ENCODE results near the gene NECTIN4. TPM values are rescaled to one million over a fixed set of nuclear protein-coding genes. Genes with fewer than 3 reads are reported as not detected.
"Not testable (repeated sequence)": the region's sequence is repeated elsewhere in the genome, so short reads cannot be mapped to it uniquely, and the experiment has no call there.

NECTIN4 gene
- polyA plus RNA-seq, 1 experiment = not detected

DNA sequence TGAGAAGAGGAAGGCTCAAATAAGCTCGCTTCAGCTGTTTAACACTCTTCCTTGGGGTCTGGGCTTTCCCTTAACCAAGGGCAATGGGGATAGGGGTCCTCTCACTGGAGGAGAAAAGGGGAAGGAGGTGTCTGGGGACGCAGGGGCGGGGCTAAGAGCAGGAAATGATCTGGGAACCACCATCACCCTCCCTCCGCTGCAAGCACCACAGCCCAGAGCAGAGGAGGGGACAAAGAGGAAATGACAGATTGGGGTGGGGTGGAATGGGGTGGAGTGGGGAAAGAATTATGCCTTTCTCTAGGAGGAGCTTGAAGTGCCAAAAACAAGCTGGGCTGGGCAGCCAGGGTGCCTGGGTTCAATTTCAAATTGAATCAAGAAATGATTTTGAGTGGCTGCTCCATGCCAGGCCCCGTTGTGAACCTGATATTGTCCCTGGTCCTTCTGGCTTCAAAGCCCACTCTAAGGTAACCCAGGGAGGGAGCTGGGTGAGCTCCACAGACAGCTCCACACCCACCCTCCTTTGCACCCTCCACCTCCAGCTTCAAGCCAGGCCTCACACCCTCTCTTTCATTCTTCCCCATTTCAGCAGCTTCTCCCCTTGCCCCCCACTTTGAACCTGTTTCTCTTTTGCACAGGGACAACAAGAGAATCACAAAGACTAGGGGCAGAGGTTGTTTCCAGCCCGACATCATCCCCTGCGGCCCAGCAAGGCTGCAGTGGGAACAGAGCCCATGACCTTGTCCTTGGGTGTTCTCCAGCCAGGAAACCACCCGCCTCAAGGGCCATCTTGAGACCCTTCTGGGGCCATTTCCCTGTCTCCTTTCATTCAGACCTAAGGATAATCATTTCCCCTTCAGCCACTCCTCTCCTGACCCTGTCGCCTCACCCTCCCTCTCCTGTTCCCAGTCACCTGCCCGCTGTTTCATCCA, 20.8 kb downstream of the NECTIN4 start:
- ChIA-PET POLR2A (no interaction called here), CTCF (interaction anchor here (0.7 to 3.0 kb wide), 3 partner anchors 11 to 28 kb away, joined by 3 to 13 read pairs (median 7); no protein-coding TSS in a partner anchor)

DNA sequence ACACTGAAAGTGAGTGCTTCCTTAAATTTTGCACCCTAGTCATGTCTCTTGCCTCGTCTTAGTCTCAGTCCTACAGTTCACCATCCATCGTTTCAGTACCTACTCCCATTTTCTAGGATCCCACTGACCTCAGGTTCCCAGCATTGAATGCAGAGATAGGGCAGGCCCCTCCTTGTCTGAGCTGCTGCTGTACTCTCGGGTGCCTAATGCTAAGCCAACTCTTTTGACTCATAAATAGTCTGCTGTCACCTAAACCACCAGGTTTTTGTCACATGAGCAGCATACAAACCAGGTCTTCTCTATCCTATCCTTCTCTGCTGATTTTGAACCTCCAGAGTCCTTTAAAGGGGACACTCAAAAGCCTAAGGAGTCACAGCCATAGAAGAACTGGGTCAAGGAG, 22.7 kb downstream of the NECTIN4 start:
- ChIA-PET CTCF (interaction anchor here (3.0 kb wide), 1 partner anchor 30 kb away, joined by 13 read pairs; no protein-coding TSS in a partner anchor), POLR2A (no interaction called here)
- Histone ChIP-seq H3K4me3 (ENCODE audit: low read depth, low read length) (no peak overlapping the region), H3K27me3 (ENCODE audit: control insufficient read depth, insufficient read depth, low read length) (no peaks in the 10 kb centered on the region; the same call in 1 of the 2 replicates), H3K36me3 (ENCODE audit: control insufficient read depth, insufficient read depth, low read length) (no peaks in the 10 kb centered on the region)
- DNase-seq (ENCODE audit: low read depth) = no peak
- TF ChIP-seq, protein P1, sequence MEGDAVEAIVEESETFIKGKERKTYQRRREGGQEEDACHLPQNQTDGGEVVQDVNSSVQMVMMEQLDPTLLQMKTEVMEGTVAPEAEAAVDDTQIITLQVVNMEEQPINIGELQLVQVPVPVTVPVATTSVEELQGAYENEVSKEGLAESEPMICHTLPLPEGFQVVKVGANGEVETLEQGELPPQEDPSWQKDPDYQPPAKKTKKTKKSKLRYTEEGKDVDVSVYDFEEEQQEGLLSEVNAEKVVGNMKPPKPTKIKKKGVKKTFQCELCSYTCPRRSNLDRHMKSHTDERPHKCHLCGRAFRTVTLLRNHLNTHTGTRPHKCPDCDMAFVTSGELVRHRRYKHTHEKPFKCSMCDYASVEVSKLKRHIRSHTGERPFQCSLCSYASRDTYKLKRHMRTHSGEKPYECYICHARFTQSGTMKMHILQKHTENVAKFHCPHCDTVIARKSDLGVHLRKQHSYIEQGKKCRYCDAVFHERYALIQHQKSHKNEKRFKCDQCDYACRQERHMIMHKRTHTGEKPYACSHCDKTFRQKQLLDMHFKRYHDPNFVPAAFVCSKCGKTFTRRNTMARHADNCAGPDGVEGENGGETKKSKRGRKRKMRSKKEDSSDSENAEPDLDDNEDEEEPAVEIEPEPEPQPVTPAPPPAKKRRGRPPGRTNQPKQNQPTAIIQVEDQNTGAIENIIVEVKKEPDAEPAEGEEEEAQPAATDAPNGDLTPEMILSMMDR (IDR thresholded peaks at IDR 0.05; ENCODE audit: insufficient read depth, low read depth, low read length) = no peak

More for the DNA sequence above, 20.8 kb downstream of the NECTIN4 start:
- Histone ChIP-seq H3K4me3 (ENCODE audit: low read depth, low read length) (no peak overlapping the region), H3K36me3 (ENCODE audit: control insufficient read depth, insufficient read depth, low read length) (no peaks in the 10 kb centered on the region), H3K27me3 (ENCODE audit: control insufficient read depth, insufficient read depth, low read length) (no peaks in the 10 kb centered on the region; the same call in 1 of the 2 replicates)
- DNase-seq (ENCODE audit: low read depth) = no peak
- TF ChIP-seq, protein P1 (IDR thresholded peaks at IDR 0.05; ENCODE audit: insufficient read depth, low read depth, low read length) = no peak

DNA sequence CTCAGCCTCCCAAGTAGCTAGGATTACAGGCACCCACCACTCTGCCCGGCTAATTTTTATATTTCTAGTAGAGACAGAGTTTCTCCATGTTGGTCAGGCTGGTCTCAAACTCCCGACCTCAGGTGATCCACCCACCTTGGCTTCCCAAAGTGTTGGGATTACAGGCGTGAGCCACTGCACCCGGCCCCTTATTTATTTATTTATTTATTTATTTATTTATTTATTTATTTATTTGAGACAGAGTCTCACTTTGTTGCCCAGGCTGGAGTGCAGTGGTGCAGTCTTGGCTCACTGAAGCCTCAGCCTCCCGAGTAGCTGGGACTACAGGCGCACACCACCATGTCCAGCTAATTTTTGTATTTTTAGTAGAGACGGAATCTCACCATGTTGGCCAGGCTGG, 23.7 kb downstream of the NECTIN4 start:
- POLR2A ChIA-PET; DNase-seq (ENCODE audit: low read depth); H3K36me3 ChIP-seq (ENCODE audit: control insufficient read depth, insufficient read depth, low read length); H3K27me3 ChIP-seq (ENCODE audit: control insufficient read depth, insufficient read depth, low read length); H3K4me3 ChIP-seq (ENCODE audit: low read depth, low read length): not testable (repeated sequence)
- CTCF ChIA-PET = interaction anchor here (1.0 to 1.9 kb wide), 2 partner anchors 14 to 24 kb away, joined by 3 to 6 read pairs; no protein-coding TSS in a partner anchor

DNA sequence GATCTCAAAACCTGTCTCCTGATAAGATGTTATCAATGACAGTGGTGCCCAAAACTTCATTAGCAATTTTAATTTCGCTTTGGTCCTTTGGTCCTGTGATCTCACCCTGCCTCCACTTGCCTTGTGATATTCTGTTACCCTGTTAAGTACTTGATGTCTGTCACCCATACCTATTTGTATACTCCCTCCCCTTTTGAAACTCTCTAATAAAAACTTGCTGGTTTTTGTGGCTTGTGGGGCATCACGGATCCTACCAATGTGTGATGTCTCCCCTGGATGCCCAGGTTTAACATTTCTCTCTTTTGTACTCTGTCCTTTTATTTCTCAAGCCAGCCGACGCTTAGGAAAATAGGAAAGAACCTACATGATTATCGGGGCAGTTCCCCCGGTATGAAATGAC, 25.4 kb downstream of the NECTIN4 start:
- POLR2A ChIA-PET; H3K36me3 ChIP-seq (ENCODE audit: control insufficient read depth, insufficient read depth, low read length); H3K27me3 ChIP-seq (ENCODE audit: control insufficient read depth, insufficient read depth, low read length); H3K4me3 ChIP-seq (ENCODE audit: low read depth, low read length); DNase-seq (ENCODE audit: low read depth); CTCF ChIA-PET: not testable (repeated sequence)

DNA sequence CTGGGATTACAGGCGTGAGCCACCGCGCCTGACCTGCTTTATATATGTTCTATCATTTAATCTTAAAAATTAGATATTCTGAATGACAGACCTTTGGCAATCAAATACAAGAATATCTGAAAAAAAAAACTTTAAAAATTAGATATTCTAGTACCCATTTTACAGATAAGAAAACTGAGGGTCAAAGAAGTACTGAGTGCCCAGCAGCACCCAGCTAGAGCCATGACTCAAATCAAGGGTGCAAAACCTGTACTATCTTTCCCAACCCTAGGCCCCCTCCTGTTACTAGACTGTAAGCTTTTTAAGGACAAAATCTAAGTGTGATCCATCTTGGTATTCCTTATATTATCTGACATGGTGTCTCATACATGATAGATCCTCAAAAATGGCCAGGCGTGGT, 27.9 kb downstream of the NECTIN4 start:
- ChIA-PET POLR2A (no interaction called here), CTCF (interaction anchor here (1.1 to 1.8 kb wide), 3 partner anchors 10 to 37 kb away, joined by 4 to 5 read pairs (median 5); partner anchors contain the start of genes KLHDC9 and USF1)
- DNase-seq (ENCODE audit: low read depth) = no peak
- H3K4me3 ChIP-seq (ENCODE audit: low read depth, low read length) = no peak overlapping the region
- H3K27me3 ChIP-seq (ENCODE audit: control insufficient read depth, insufficient read depth, low read length) = no peaks in the 10 kb centered on the region; the same call in 1 of the 2 replicates
- TF ChIP-seq, protein P1 (IDR thresholded peaks at IDR 0.05; ENCODE audit: insufficient read depth, low read depth, low read length) = no peak
- no peaks in the 10 kb centered on the region for H3K36me3 ChIP-seq (ENCODE audit: control insufficient read depth, insufficient read depth, low read length)

DNA sequence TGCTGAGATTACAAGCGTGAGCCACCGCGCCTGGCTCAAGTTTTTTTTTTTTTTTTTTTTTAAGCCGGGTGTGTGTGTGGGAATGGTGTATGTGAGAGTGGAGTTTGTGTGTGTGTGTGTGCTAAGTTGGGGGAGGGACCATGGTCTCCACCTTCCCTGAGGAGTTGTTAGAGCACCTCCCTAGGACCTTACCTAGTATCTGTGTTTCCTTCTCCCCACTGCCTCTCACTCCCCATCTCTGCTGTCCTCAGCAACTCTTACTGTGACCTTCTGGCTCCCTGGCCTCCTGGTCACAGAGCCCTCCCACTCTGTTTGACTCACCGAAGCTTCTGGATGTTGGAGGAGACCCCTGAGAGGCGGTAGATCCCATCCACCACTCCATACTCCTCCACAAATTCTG, 30.1 kb downstream of the NECTIN4 start:
- TF ChIP-seq, protein P1 (IDR thresholded peaks at IDR 0.05; ENCODE audit: insufficient read depth, low read depth, low read length) = no peak
- Histone ChIP-seq H3K27me3 (ENCODE audit: control insufficient read depth, insufficient read depth, low read length) (no peaks in the 10 kb centered on the region), H3K36me3 (ENCODE audit: control insufficient read depth, insufficient read depth, low read length) (no peaks in the 10 kb centered on the region), H3K4me3 (ENCODE audit: low read depth, low read length) (no peak overlapping the region)
- ChIA-PET CTCF (interaction anchor here (1.6 to 2.1 kb wide), 2 partner anchors 18 to 38 kb away, joined by 6 to 8 read pairs; no protein-coding TSS in a partner anchor), POLR2A (no interaction called here)
- no peak for DNase-seq (ENCODE audit: low read depth)
